ENCODE measurements around the gene DUSP10. TPM values are rescaled to one million over a fixed set of nuclear protein-coding genes. Genes with fewer than 3 reads are reported as not detected.

The DUSP10 gene
- total and polyA plus RNA-seq, 2 of the 13 experiments (the other 11 are each of a cell fraction or from before 2014, with no cell fraction given) = 2.1 to 4.4 TPM

DNA sequence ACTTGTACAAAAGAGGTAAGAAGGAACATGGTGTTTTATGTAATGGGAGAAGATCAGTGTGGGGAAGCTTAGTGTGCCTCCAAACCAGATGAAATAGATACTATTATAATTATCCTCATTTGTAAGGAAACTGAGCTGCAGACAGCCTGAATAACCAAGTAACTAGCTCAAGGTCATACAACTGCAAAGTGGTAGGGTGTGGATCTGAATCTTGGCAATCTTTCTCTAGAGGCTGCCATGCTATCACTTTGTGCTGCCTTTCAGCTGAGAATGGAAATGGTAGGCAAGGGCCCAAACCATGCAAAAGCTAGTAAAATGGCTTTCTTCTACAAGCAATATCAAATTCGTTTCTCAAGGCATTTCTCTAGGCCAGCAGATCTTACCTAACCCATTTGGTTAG lies 51.0 kb downstream of the DUSP10 start (continued):
- TF ChIP-seq, protein P1, sequence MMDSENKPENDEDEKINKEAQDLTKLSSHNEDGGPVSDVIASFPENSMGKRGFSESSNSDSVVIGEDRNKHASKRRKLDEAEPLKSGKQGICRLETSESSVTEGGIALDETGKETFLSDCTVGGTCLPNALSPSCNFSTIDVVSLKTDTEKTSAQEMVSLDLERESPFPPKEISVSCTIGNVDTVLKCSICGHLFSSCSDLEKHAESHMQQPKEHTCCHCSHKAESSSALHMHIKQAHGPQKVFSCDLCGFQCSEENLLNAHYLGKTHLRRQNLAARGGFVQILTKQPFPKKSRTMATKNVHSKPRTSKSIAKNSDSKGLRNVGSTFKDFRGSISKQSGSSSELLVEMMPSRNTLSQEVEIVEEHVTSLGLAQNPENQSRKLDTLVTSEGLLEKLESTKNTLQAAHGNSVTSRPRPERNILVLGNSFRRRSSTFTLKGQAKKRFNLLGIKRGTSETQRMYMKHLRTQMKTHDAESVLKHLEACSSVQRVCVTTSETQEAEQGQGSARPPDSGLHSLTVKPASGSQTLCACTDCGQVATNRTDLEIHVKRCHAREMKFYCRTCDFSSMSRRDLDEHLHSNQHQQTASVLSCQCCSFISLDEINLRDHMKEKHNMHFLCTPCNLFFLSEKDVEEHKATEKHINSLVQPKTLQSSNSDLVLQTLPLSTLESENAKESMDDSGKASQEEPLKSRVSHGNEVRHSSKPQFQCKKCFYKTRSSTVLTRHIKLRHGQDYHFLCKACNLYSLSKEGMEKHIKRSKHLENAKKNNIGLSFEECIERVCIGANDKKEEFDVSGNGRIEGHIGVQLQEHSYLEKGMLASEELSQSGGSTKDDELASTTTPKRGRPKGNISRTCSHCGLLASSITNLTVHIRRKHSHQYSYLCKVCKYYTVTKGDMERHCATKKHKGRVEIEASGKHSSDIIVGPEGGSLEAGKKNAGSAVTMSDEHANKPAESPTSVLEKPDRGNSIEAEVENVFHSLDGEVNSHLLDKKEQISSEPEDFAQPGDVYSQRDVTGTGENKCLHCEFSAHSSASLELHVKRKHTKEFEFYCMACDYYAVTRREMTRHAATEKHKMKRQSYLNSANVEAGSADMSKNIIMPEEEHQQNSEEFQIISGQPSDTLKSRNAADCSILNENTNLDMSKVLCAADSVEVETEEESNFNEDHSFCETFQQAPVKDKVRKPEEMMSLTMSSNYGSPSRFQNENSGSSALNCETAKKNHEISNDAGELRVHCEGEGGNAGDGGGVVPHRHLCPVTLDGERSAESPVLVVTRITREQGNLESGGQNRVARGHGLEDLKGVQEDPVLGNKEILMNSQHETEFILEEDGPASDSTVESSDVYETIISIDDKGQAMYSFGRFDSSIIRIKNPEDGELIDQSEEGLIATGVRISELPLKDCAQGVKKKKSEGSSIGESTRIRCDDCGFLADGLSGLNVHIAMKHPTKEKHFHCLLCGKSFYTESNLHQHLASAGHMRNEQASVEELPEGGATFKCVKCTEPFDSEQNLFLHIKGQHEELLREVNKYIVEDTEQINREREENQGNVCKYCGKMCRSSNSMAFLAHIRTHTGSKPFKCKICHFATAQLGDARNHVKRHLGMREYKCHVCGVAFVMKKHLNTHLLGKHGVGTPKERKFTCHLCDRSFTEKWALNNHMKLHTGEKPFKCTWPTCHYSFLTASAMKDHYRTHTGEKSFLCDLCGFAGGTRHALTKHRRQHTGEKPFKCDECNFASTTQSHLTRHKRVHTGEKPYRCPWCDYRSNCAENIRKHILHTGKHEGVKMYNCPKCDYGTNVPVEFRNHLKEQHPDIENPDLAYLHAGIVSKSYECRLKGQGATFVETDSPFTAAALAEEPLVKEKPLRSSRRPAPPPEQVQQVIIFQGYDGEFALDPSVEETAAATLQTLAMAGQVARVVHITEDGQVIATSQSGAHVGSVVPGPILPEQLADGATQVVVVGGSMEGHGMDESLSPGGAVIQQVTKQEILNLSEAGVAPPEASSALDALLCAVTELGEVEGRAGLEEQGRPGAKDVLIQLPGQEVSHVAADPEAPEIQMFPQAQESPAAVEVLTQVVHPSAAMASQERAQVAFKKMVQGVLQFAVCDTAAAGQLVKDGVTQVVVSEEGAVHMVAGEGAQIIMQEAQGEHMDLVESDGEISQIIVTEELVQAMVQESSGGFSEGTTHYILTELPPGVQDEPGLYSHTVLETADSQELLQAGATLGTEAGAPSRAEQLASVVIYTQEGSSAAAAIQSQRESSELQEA (CRISPR knock-in tag; IDR thresholded peaks at IDR 0.05; ENCODE audit: not compliant biosample characterization) = no peak
- TF ChIP-seq JDP2 (CRISPR knock-in tag; IDR thresholded peaks at IDR 0.05; ENCODE audit: borderline replicate concordance) = no peak
- TF ChIP-seq FOXA3 (CRISPR knock-in tag; IDR thresholded peaks at IDR 0.05) = no peak
- no peak for TF ChIP-seq SMAD1 (CRISPR knock-in tag; IDR thresholded peaks at IDR 0.05; ENCODE audit: borderline replicate concordance, low read depth)

DNA sequence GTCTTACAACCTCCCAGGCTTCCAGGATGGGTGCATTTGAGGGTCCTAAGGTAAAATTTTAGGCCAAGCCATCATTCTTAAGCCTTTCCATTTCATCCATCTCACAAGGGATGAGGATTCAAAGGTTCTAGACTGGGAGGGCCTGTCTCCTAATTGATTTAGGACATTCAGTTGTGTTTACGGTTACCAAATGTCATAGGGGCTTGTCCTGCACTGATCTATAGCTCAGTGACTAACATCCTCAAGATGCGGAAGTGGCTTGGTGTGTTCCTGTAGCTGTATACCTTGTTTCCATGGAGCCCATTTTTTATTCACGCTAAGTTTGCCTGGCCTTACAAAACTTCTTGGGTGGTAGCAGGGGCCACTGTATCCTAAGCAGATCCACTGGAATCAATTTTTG lies 52.8 kb downstream of the DUSP10 start:
- no peaks in the 10 kb centered on the region for H4K20me1 ChIP-seq (ENCODE audit: insufficient read depth, low read length)
- no peak for FAIRE-seq
- H3K27me3 ChIP-seq (ENCODE audit: control insufficient read depth in 1 of 2, insufficient read depth in 2 of 2, low read length in 2 of 2) = no peaks in the 10 kb centered on the region
- H3K4me3 ChIP-seq (replicated peaks in 1 of 3; ENCODE audit: insufficient read depth in 1 of 3, low read depth in 2 of 3, low read length in 3 of 3) = no peak overlapping the region
- no peak for ATAC-seq
- CTCF ChIA-PET (ENCODE audit: low intra/inter-chr PET ratio, low total read pairs) = no interaction called here
- H3K4me1 ChIP-seq (ENCODE audit: insufficient read depth, low read length) = no peaks in the 10 kb centered on the region
- no peak overlapping the region for H2AFZ ChIP-seq (ENCODE audit: low read length)
- in situ Hi-C loops (cut with HindIII; ENCODE audit: extremely low pct_ligation_motif_present, low pct_unique_long_range_greater_than_20kb) = no loop called here
- intact Hi-C loops (cut with micrococcal nuclease; ENCODE audit: unreplicated experiment) = no loop called here
- POLR2A ChIA-PET = no interaction called here
- WGBS (ENCODE audit: low lambda C conversion rate) = 60% methylated on average over 3 of the region's 3 CpGs
- no peak overlapping the region for H3K4me2 ChIP-seq (ENCODE audit: low read depth, low read length)
- no peak for DNase-seq (ENCODE audit: low spot score)
- no peaks in the 10 kb centered on the region for H3K36me3 ChIP-seq (replicated peaks in 1 of 2; ENCODE audit: control insufficient read depth in 1 of 2, insufficient read depth in 2 of 2, low read length in 2 of 2)
- 0 out of 2 replicates have a peak, but pooled peaks cover 5% of the 10 kb centered on the region for H3K9me3 ChIP-seq (ENCODE audit: low read length)
- no TSS peak for BruUV-seq (replicated peaks)
- no peak overlapping the region for H3K9ac ChIP-seq (ENCODE audit: insufficient read depth, low read depth, low read length)
- no peak overlapping the region for H3K27ac ChIP-seq (ENCODE audit: extremely low read length, insufficient read depth, low read length)
- no peaks in the 10 kb centered on the region for H3K79me2 ChIP-seq (ENCODE audit: insufficient read depth, low read length)
- TF ChIP-seq TCF7L2 (IDR thresholded peaks at IDR 0.05; ENCODE audit: low read depth, low read length) (no peak), ZSCAN9 (CRISPR knock-in tag; IDR thresholded peaks at IDR 0.05; ENCODE audit: borderline replicate concordance) (no peak), KDM1A (CRISPR knock-in tag; IDR thresholded peaks at IDR 0.05) (no peak), RCOR2 (CRISPR knock-in tag; IDR thresholded peaks at IDR 0.05) (no peak), HOXA5 (CRISPR knock-in tag; IDR thresholded peaks at IDR 0.05) (no peak), ZNF331 (CRISPR knock-in tag; IDR thresholded peaks at IDR 0.05) (no peak), ZNF775 (CRISPR knock-in tag; IDR thresholded peaks at IDR 0.05; ENCODE audit: borderline replicate concordance) (no peak)
- TF ChIP-seq, protein P2, sequence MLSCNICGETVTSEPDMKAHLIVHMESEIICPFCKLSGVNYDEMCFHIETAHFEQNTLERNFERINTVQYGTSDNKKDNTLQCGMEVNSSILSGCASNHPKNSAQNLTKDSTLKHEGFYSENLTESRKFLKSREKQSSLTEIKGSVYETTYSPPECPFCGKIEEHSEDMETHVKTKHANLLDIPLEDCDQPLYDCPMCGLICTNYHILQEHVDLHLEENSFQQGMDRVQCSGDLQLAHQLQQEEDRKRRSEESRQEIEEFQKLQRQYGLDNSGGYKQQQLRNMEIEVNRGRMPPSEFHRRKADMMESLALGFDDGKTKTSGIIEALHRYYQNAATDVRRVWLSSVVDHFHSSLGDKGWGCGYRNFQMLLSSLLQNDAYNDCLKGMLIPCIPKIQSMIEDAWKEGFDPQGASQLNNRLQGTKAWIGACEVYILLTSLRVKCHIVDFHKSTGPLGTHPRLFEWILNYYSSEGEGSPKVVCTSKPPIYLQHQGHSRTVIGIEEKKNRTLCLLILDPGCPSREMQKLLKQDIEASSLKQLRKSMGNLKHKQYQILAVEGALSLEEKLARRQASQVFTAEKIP (CRISPR knock-in tag; IDR thresholded peaks at IDR 0.05; ENCODE audit: borderline replicate concordance) = no peak
